ENCODE results near the gene ELOVL3.

- TF ChIP-seq CTCF (IDR thresholded peaks at IDR 0.05) (no peak), POLR2A (IDR thresholded peaks at IDR 0.05) (no peak)
Observed at GRCh38 chr10:102241032-102241443, 14.9 kb downstream of the ELOVL3 start.
